Omental fat pad (tissue), 4 donors: ENCODE data around the gene BMERB1. TPM values are rescaled to one million over a fixed set of nuclear protein-coding genes. Genes with fewer than 3 reads are reported as not detected.
"Not testable (repeated sequence)": the region's sequence is repeated elsewhere in the genome, so short reads cannot be mapped to it uniquely, and the experiment has no call there.

Experiments
- ATAC-seq: fragments of 150-250 bp; one replicate; pipeline ENCODE4 v1.9.1; 2016; ENCODE audit warnings: mild to moderate bottlenecking, moderate library complexity; ENCODE audit not compliant: low FRiP score
- DNase-seq: peaks from one replicate; pipeline ENCODE4 v3.0.0-alpha.2; 2019; ENCODE audit warnings: low spot score
- total RNA-seq, 4 donors: library from RNA; depleted of rRNA; stranded (reverse); fragments of >200 nt; gene quantifications; one replicate each; pipeline ENCODE4 v1.1.0, GENCODE V29; 2016
- TF ChIP-seq, protein P1 (sequence below), 3 donors: fragments of 450-650 bp; IDR thresholded peaks; one replicate each; pipeline ENCODE4 v1.5.1; 2016 to 2017; ENCODE audit warnings: antibody characterized with exemption in 3 of 3, mild to moderate bottlenecking in 3 of 3, moderate library complexity in 2 of 3

BMERB1 gene
- total RNA-seq, 4 donors from 2014 or later = 28.7 to 47.0 (median 41.8) TPM

DNA sequence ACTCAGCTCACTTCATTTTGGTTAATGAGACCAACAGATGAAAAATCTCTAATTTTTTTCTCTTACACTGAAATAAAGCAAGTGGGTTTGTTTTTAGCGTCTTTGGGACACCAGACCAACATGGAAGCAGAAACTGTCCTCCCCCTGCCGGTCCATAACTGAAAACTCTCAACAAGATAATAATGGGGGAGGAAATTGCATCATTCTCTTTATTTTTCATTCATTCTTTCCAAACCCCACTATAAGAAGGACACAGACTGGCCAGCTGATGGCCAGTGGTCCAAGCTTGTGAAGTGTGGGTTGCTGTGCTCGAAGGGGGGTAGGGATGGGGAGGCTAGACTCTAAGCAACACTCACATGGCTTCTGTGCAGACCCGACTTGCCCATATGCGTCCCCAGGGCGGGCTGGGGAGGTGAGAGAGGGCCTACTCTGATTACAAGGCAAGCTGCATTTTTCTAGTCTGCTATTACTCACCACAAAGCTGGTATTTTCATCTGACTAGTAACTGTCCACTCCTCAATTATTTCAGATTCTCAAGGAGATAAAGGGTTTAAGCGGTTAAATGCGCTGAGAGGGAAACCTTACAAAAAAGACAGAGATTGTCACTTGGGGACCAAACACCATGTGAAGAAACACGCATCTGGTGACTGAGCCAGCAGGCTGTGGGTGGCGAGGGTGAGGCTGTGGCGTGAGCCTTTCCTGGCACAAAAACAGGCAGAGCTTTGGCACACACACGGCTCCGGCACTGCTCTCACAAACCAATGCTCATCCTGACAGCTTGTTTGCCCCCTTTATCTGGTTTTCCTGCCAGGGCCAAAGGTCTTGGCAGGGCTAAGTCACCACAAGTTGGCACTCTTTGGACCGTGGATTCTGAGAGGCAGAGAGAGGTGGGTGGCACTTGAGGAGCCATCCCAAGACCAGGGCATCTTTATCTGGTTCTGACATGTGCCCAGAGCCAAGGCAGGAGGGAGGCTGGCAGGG is 170.4 kb downstream of the BMERB1 start:
- DNase-seq = no peak
- TF ChIP-seq, protein P1, sequence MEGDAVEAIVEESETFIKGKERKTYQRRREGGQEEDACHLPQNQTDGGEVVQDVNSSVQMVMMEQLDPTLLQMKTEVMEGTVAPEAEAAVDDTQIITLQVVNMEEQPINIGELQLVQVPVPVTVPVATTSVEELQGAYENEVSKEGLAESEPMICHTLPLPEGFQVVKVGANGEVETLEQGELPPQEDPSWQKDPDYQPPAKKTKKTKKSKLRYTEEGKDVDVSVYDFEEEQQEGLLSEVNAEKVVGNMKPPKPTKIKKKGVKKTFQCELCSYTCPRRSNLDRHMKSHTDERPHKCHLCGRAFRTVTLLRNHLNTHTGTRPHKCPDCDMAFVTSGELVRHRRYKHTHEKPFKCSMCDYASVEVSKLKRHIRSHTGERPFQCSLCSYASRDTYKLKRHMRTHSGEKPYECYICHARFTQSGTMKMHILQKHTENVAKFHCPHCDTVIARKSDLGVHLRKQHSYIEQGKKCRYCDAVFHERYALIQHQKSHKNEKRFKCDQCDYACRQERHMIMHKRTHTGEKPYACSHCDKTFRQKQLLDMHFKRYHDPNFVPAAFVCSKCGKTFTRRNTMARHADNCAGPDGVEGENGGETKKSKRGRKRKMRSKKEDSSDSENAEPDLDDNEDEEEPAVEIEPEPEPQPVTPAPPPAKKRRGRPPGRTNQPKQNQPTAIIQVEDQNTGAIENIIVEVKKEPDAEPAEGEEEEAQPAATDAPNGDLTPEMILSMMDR (IDR thresholded peaks at IDR 0.05) = no peak
- no peak for ATAC-seq

DNA sequence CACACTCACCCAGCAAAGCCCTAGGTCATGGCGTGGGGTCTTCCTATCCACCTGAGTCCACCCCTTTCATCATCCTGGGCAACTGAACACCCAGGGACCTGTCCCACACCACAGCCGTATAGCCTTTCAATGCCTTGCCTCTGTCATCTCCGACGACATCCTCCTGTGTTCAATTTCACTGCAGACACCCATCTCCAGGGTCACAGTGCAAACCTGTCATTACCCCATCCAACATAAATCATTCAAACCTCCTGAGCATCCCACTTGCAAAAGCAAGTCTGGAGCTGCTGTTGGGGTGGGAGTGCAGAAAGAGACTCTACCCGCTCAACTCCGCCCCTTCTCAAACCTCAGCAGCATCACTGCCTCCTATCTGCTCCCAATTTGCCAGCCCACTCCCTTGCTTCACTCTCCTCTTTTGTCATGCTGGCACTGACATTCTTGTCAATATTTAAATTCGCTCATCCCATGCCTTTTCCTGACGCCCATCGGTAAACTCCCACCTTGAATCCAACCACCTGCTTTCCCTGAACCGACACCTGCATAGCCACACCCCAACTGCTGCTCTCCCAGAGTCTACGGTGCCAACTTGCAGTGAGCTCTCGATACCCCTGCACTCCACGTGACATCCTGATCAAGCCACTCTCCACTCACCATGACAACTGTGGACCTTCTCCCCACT is 171.6 kb downstream of the BMERB1 start:
- DNase-seq (no peak), ATAC-seq (no peak)
- TF ChIP-seq, protein P1 (IDR thresholded peaks at IDR 0.05) = no peak

DNA sequence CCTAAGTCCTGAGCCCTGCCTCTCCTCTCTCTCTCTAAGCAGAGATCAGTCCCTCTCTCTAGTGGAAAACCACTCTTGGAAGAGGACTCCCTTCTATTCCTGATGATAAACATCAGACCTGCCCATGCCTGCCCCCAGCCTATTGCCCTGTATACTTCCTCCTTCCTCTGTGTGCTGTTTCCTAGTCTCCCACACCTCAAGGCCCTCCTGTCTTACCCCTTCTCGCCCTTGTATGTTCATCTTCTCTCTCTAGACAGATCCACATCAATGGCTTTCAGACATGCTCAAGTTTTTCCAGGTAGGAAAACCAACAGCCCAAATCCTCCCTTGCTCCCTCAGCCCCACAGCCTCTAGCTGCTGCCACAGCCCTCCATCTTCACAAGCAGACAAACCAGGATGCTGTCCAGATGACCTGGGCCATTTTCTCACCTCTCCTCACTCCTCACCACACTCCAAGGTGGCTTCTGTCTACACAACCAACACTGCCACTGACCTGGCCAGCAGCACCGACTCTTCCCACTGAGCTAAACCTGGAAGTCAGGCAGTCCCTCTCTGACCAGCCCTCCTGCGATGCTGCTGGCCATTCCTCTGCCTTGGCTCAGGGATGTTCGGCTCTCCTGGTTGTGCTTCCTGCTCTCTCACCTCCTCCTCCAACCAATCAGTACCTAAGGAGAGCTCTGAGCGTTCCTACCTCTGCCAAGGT is 172.3 kb downstream of the BMERB1 start:
- DNase-seq (no peak), ATAC-seq (no peak)
- TF ChIP-seq, protein P1 (IDR thresholded peaks at IDR 0.05) = no peak

DNA sequence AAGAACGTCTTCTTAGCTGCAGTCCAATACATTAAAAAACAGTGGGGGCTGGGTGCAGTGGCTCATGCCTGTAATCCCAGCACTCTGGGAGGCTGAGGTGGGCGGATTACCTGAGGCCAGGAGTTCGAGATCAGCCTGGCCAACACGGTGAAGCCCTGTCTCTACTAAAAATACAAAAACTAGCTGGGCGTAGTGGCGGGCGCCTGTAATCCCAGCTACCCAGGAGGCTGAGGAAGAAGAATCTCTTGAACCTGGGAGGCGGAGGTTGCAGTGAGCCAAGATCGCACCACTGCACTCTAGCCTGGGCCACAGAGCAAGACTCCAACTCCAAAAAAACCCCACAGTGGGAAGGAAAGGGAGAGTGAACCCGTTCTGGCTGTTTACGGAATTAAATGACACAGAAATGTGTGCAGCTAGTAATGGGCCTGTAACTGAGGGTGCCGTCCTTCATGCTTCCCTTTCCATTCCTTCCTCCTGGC is 172.9 kb downstream of the BMERB1 start:
- DNase-seq, ATAC-seq: not testable (repeated sequence)

DNA sequence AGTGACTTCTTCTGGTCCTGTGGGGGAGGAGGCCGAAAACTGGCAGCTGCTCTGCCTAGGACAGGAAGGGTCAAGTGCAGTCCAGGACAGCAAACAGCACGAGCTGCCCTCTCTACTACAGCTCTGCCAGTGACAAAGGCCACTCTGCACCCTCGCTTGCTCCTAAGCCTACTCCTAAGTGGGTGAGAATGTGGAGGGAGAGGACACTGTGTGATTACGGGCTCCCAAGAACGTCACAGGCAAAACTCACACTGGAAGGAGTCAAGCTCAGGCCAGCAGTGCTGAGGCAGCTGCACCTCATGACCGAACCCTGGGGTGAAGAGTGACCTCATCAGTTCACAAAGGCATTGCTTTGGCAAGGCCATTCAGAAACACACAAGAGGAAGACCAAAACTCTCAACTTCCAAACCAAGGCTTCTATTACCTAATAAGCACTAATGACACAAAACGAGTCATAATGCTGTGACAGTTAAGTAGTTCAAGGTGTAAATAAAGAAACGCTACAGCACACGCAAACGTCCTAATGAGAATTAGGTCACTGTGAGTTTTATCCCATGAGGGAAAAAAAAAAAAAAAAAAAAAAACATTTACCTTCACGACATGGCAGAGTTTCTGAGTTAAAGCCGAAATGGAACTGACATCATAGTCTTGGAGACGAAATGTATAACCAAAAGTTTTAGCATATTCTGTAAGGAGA is 173.5 kb downstream of the BMERB1 start:
- peak; percentile 78 for ATAC-seq
- DNase-seq = no peak
- TF ChIP-seq, protein P1 (IDR thresholded peaks at IDR 0.05) = no peak

DNA sequence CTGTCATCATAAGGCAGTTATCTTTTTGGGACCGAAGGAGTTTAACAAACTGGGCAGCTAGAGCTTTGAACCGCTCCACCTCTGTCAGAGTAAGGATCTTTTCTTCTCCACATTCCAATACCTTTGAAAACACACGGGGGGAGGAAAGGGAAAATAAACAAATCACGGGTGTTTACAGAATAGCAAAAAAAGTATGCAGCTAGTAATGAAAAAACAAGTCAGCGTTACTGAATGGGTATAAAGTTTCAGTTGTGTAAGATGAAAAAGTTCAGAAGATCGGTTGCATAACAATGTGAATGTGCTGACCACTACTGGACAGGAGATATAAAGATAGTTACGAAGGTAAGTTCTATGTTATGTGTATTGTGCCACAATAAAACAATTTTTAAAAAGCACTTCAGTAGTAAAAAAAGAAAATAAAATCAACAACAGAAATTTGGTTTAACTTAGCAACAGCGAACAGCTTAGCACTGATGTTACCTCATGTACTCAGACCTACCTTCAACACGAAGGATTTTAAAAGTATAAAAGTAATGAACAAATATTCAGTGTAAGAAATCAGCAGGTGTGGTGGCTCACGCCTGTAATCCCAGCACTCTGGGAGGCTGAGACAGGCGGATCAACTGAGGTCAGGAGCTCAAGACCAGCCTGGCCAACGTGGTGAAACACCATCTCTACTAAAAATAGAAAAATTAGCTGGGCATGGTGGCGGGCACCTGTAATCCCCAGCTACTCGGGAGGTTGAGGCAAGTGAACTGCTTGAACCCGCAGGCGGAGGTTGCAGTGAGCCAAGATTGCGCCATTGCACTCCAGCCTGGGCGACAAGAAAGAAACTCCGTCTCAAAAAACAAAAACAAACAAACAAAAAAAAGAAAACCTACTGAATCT is 174.3 kb downstream of the BMERB1 start:
- no peak for ATAC-seq
- DNase-seq = no peak
- TF ChIP-seq, protein P1 (IDR thresholded peaks at IDR 0.05) = no peak
